ENCODE measurements around the gene TET3.

DNA sequence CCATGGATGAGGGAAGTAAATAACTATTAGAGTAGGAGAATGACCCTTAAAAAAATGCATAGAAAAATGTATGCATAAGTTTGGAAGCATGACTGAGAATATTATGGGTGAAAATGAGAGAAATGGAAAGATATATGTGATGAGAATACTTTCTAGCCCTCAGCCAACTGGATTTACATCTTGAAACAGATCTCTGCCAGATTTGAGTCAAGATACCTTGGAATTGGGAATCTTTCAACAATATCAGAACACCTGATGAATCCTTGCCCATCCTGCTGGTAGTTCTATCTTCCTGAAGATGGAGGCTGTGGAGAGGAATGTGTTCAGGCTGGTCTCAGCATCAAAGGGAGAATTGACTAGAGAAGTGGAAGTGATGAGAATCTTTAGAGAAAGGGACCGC, 5.8 kb downstream of the TET3 start:
- TF ChIP-seq, protein P1, sequence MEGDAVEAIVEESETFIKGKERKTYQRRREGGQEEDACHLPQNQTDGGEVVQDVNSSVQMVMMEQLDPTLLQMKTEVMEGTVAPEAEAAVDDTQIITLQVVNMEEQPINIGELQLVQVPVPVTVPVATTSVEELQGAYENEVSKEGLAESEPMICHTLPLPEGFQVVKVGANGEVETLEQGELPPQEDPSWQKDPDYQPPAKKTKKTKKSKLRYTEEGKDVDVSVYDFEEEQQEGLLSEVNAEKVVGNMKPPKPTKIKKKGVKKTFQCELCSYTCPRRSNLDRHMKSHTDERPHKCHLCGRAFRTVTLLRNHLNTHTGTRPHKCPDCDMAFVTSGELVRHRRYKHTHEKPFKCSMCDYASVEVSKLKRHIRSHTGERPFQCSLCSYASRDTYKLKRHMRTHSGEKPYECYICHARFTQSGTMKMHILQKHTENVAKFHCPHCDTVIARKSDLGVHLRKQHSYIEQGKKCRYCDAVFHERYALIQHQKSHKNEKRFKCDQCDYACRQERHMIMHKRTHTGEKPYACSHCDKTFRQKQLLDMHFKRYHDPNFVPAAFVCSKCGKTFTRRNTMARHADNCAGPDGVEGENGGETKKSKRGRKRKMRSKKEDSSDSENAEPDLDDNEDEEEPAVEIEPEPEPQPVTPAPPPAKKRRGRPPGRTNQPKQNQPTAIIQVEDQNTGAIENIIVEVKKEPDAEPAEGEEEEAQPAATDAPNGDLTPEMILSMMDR (IDR thresholded peaks at IDR 0.05; ENCODE audit: poor library complexity), result no peak
- TF ChIP-seq EZH2phosphoT487 (IDR thresholded peaks at IDR 0.05; ENCODE audit: low read depth, severe bottlenecking, unreplicated experiment), result no peak
